Fibroblast of skin of left biceps (primary cell): ENCODE data around the gene SNX25.
"Not testable (repeated sequence)": the region's sequence is repeated elsewhere in the genome, so short reads cannot be mapped to it uniquely, and the experiment has no call there.

ENCODE experiments used
- DNase-seq, 2 experiments: peaks; one replicate each; pipeline ENCODE4 v3.0.0-alpha.2; 2013; ENCODE audit warnings: low read depth in 2 of 2

The SNX25 gene

DNA sequence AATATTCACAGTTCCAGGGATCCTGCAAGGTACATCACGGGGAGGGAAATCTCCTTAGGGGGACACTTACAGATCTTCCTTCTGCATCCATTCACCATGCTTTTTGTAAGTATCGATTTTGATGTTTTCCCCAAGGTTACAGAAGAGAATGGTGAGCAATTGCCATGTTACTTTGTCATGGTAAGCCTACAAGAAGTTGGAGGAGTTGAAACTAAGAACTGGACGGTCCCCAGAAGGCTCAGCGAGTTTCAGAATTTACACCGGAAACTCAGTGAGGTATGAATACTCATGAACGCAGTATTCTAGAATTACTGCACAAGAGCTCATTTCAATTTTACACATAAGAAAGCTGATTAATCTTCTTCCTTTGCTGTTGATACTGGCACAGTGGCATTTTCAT lies 132.4 kb downstream of the SNX25 start:
- no peak for DNase-seq

- peak; percentile 26 to 29 for DNase-seq
These were observed 134.6 kb downstream of the SNX25 start for GRCh38 chr4:185343726-185344581.

GRCh38 chr4:185344743-185345538 lies 135.5 kb downstream of the SNX25 start:
- no peak for DNase-seq

DNA sequence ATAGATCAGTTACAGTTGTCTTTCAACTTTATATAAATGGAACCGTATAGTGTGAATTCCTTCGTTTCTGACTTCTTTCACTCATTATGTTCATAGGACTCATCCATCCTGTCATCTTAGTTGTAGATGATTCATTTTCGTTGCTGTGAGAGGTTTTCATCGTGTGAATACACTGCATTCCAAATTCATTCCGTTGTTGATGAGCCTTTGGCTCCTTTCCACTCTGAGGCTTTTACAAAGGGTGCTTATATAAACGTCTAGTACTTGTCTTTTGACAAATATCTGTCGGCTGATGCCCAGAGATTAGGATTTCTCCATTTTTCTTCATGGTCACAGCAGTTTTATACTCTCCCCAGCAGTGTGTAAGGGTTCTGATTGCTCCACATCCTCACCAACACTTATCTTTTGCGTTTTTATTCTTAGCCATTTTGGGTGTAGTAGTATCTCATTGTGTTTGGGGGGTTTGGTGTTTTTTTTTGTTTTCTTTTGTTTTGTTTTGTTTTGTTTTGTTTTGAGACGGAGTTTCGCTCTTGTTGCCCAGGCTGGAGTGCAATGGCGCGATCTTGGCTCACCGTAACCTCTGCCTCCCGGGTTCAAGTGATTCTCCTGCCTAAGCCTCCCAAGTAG lies 137.7 kb downstream of the SNX25 start:
- peak; percentile 19 to 42 for DNase-seq

- no peak for DNase-seq
These were observed 142.3 kb downstream of the SNX25 start for GRCh38 chr4:185351691-185352090.

- no peak for DNase-seq
These were observed 142.8 kb downstream of the SNX25 start for GRCh38 chr4:185352202-185352601.

- DNase-seq: no peak
These were observed 143.3 kb downstream of the SNX25 start for GRCh38 chr4:185352741-185353140.

DNA sequence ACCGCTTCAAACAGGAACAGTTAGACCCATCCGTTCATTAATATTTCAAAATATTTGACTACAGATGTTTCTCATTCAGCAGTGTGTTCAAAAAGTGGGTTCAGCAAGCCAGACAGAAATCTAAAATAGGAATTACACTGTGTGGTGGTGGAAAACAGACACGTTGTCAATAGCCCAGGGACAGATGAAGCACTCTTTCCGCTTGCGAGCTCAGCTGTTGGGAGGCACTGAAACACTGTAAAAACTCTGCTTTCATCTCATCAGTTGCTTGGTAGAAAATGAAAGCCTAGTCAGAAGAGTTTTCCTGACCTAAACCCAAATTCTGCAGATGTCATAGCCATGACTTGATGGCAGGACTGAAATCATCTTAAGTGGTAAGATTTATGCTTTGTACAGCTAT lies 147.8 kb downstream of the SNX25 start:
- no peak for DNase-seq

DNA sequence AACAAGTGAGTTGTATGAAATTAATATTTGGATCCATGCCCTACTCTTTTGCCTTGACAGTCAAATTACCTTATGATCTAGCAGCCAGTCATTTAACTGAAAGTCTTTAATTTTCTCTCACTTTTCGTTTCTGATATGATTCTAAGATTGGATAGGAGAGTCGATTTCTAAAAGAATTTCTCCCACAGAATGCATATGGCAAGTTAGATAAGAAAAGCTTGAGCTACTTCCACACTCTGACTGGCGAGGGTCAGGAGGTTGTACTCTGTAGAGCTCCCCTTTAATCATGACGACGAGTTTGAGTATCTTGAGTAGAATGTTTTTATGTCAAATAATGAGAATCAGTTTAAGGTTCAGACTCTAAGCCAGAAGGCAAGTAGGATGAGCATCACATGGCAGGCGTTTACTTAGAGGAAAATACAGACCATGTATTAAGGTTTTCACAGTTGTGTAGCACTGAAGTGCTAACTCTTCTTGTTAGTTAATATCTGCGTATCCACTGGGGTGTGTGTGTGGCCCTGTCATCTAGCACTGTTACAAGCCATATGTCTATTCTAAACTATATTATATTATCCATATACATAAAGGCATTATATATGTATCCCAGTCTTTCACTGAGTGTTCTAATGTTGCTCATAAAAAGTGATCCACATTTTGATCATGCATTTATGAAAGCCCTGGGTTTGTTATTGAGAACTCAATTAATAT lies 148.5 kb downstream of the SNX25 start:
- no peak for DNase-seq

DNA sequence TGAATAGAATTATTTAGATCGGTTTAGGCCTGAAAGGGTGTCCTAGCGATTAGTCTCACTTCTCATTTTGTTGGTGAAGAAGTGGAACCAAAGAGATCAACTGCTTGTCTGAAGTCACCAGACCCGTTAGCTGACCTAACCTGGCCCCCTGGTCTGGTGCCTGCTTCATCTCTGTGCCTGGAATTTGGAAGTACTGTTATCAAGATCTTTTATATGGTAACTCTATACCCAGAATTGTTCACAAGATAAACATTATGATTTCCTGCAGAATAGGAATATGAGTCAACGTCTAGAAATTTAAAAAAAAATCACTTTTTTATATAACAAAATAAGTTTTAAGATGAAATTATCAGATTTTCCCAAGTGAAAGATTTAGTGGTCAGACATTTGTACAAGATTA lies 149.1 kb downstream of the SNX25 start:
- DNase-seq: no peak

GRCh38 chr4:185358959-185359358 lies 149.6 kb downstream of the SNX25 start:
- DNase-seq: no peak

DNA sequence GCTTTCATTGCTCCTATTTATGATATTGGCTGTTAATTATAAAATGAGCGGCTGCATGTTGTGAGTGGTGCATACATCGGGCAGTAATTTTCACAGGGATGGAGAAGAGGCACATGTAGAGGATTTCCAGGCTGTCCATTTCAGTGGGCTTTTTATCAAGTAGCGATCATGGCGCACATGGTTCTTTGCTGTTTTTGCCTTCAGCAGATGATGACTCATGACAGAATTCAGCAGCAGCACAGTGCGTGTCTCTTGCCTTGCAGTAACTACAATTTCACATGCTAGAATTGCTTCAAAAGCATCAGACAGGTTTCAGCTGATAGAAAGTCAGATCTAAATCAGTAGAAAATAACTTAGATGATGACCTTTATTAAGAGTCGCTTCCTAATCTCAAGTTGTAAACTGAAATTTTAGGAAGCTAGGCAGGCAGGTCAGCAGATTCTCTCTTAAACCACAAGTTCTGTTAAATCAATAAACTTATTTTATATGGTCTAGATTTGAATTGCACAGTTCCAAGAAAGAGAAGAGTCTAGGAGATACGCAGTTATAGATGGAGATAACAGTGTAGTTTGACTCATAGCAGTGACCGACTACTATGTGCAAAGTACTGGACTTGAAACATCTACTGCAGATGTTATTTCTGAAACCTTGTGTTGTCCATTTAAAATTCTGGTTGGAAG lies 150.5 kb downstream of the SNX25 start:
- DNase-seq: no peak

- no peak for DNase-seq
These were observed 152.5 kb downstream of the SNX25 start for GRCh38 chr4:185361872-185362271.

DNA sequence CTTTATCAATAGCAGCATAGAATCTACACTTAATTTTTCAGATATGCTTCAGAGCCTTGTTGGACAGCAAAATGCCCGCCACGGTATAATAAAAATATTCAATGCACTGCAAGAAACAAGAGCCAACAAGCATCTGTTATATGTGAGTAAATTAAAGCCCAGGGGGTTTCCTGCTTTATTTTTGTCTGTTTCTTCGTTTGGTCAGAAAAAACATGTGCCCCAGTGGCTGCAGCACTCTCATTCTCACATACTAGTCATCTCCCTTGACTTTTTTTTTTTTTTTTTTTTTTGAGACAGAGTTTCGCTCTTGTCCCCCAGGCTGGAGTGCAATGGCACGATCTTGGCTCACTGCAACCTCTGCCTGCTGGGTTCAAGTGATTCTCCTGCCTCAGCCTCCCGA lies 153.2 kb downstream of the SNX25 start:
- DNase-seq: not testable (repeated sequence)

- no peak for DNase-seq
These were observed 153.9 kb downstream of the SNX25 start for GRCh38 chr4:185363251-185363650.

- DNase-seq: no peak
These were observed 155.5 kb downstream of the SNX25 start for GRCh38 chr4:185364886-185365285.

GRCh38 chr4:185369731-185370130 lies 160.3 kb downstream of the SNX25 start:
- no peak for DNase-seq

GRCh38 chr4:185370268-185370949 lies 161.0 kb downstream of the SNX25 start:
- DNase-seq: no peak

GRCh38 chr4:185371702-185372101 lies 162.3 kb downstream of the SNX25 start:
- no peak for DNase-seq

DNA sequence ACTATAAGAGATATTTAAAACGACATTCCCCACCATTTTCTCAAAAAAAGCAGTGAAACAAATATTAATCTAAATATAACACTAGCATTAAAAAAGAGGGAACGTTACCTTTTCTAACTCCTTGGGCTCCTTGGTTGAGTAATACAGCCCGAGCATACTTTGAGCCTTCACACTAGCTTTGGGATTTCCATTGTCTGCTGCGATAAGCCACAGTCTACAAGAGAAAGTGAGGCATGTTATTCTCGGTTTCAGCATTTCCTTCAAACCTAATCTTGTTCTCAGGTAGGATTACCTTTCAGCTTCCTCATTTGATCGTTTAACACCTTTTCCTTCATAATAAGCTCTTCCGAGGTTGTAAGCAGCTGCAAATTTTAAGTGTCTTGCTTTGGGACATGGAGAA lies 164.6 kb downstream of the SNX25 start:
- DNase-seq: no peak

GRCh38 chr4:185374573-185374972 lies 165.2 kb downstream of the SNX25 start:
- DNase-seq: no peak
